Body of pancreas (tissue), 4 donors: ENCODE measurements around the gene VANGL1. TPM values are rescaled to one million over a fixed set of nuclear protein-coding genes. Genes with fewer than 3 reads are reported as not detected.

ENCODE experiments used
- ATAC-seq: fragments of 150-250 bp; one replicate; pipeline ENCODE4 v1.9.1; 2016
- DNase-seq, 4 donors: peaks; one replicate each; pipeline ENCODE4 v3.0.0-alpha.2; 2019
- H3K27ac ChIP-seq, 4 donors: fragments of 200-600 bp; sonication (generic); 1 replicate in 3 of 4; 2 replicates in 1 of 4; pipeline versions ENCODE4 v1.5.1 to v1.6.1; 2016 to 2019; ENCODE audit warnings: mild to moderate bottlenecking in 1 of 4, mixed read lengths in 1 of 4, moderate library complexity in 1 of 4
- H3K27me3 ChIP-seq, 2 donors: fragments of 200-600 bp; sonication (generic); one replicate each; pipeline ENCODE4 v1.6.0; 2016; ENCODE audit warnings: mild to moderate bottlenecking in 1 of 2
- H3K36me3 ChIP-seq, 2 donors: fragments of 200-600 bp; sonication (generic); replicated peaks in 1 of 2; 2 replicates each; pipeline ENCODE4 v1.5.1; 2016; ENCODE audit warnings: low read depth in 2 of 2; ENCODE audit not compliant: insufficient read depth in 1 of 2
- H3K4me1 ChIP-seq: fragments of 200-600 bp; sonication (generic); one replicate; pipeline ENCODE4 v1.6.0; 2016
- H3K4me3 ChIP-seq, 2 donors: fragments of 200-600 bp; sonication (generic); 1 replicate in 1 of 2; 2 replicates in 1 of 2; pipeline ENCODE4 v1.5.1; 2016 to 2019
- H3K9me3 ChIP-seq, 3 donors: fragments of 200-600 bp; sonication (generic); 1 replicate in 2 of 3; 2 replicates in 1 of 3; pipeline ENCODE4 v1.5.1; 2016
- CTCF ChIP-seq, 7 experiments: fragments of 450-650 bp in 4 of 7; fragments of 200-600 bp in 3 of 7; sonication (generic) in 3 of 7; IDR thresholded peaks; one replicate each; pipeline ENCODE4 v1.5.1; 2016 to 2019; ENCODE audit warnings: antibody characterized with exemption in 7 of 7
- POLR2A ChIP-seq, 3 donors: fragments of 450-650 bp; IDR thresholded peaks; one replicate each; pipeline ENCODE4 v1.6.1; 2016; ENCODE audit warnings: antibody characterized with exemption in 3 of 3, mild to moderate bottlenecking in 2 of 3
- WGBS, 2 donors: methylation state at CpG; one replicate each; pipeline ENCODE4 v1.1.5; 2017; 5-methylcytosine and 5-hydroxymethylcytosine counted together
- intact Hi-C: fragments of 100-400 bp; cut with DNase I; formaldehyde crosslinking; loops from one replicate; pipeline ENCODE4 v1.15.1; 2023
- total RNA-seq, 2 donors: library from RNA; depleted of rRNA; stranded (reverse); fragments of >200 nt; gene quantifications; one replicate each; pipeline ENCODE4 v1.1.0, GENCODE V29; 2016

VANGL1 gene
- total RNA-seq, 2 donors from 2014 or later, result 2.6 to 3.9 TPM

- WGBS, 2 donors, result 46 to 58% methylated on average over 14 of the region's 14 CpGs
- no peak for TF ChIP-seq POLR2A (IDR thresholded peaks at IDR 0.05)
- TF ChIP-seq CTCF (IDR thresholded peaks at IDR 0.05), result no peak
- DNase-seq (peak in 3 of 4 donors; percentile 19 to 44 (median 36)), ATAC-seq (peak; percentile 22)
- Histone ChIP-seq H3K4me1 (peaks cover 36% of the 10 kb centered on the region), H3K27ac (peak overlapping the region in 3 of 4 donors; percentile 43 to 47 (median 46)), H3K36me3 (no peaks in the 10 kb centered on the region), H3K27me3 (no peaks in the 10 kb centered on the region), H3K4me3 (no peak overlapping the region), H3K9me3 (no peaks in the 10 kb centered on the region)
- intact Hi-C loops, result no loop called here
Measured at GRCh38 chr1:115654663-115655305, 13.0 kb downstream of the VANGL1 start.

GRCh38 chr1:115655306-115655663 lies 13.5 kb downstream of the VANGL1 start:
- TF ChIP-seq CTCF (IDR thresholded peaks at IDR 0.05), result no peak
- no peak for TF ChIP-seq POLR2A (IDR thresholded peaks at IDR 0.05)
- intact Hi-C loops, result no loop called here
- H3K4me1 ChIP-seq, result peaks cover 31% of the 10 kb centered on the region
- H3K9me3 ChIP-seq, result no peaks in the 10 kb centered on the region
- H3K36me3 ChIP-seq, result no peaks in the 10 kb centered on the region
- peak overlapping the region in 3 of 4 donors; percentile 43 to 47 (median 46) for H3K27ac ChIP-seq
- no peak overlapping the region for H3K4me3 ChIP-seq
- no peak for DNase-seq
- H3K27me3 ChIP-seq, result no peaks in the 10 kb centered on the region
- 46 to 71% methylated on average over 7 of the region's 7 CpGs for WGBS, 2 donors
- no peak for ATAC-seq

DNA sequence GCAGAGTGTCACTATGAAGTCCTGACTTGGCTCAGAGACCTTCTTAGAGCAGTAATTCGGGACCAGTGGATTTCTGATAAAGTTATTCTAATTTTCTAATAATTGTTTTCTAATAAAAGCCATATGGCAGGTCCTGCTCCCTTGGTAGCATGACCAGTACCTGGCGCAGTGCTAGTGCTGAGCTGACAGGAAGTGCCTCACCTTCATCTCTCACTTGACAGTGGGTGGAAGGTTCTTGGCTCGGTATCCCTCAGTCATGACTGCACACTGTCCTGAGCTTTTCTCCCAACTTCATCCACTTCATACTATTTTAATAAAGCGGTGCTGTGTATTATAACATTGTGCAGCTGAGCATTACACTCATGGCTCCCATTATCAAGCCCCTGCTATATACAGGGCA lies 14.1 kb downstream of the VANGL1 start:
- ATAC-seq (no peak), DNase-seq (no peak)
- Histone ChIP-seq H3K36me3 (no peaks in the 10 kb centered on the region), H3K27ac (peak overlapping the region in 3 of 4 donors; percentile 4 to 47 (median 43)), H3K4me3 (no peak overlapping the region), H3K9me3 (no peaks in the 10 kb centered on the region), H3K4me1 (peaks cover 25% of the 10 kb centered on the region), H3K27me3 (no peaks in the 10 kb centered on the region)
- TF ChIP-seq POLR2A (IDR thresholded peaks at IDR 0.05), result no peak
- no peak for TF ChIP-seq CTCF (IDR thresholded peaks at IDR 0.05)
- intact Hi-C loops, result no loop called here
- 88 to 92% methylated on average over 4 of the region's 4 CpGs for WGBS, 2 donors

DNA sequence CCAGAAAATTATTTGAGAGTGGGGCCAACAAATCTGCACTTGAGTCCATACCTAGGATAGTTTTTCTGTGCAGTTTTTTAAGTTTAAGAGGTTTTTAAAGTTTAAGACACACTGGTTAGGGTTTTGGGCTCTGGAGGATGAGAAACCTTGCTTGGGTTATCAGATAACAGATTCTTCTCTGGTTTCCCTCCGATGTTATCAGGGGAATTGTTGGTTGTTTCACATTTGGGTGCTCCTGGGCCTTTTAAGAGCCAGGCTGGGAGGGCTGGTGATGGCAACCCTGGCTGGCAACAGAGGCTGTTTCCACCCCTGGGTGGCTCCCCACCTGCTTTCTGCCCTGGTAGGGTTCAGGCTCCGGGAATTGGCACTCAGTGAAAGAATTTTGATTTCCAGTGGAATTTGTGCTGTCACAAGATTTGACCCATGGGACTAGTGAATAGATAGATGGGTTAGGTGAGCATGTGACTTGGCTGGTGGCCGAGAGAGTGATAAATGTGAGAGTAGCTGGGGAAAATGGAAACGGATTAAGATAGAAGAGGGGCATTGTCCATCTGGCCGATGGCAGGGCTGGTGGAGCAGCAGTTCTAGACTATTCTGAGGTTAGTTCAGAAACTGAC lies 14.8 kb downstream of the VANGL1 start:
- Histone ChIP-seq H3K4me1 (peaks cover 23% of the 10 kb centered on the region), H3K9me3 (no peaks in the 10 kb centered on the region), H3K4me3 (no peak overlapping the region), H3K27ac (peak overlapping the region in 3 of 4 donors; percentile 1 to 43 (median 2)), H3K36me3 (no peaks in the 10 kb centered on the region), H3K27me3 (no peaks in the 10 kb centered on the region)
- intact Hi-C loops, result no loop called here
- ATAC-seq (peak; percentile 60), DNase-seq (peak in 3 of 4 donors; percentile 47 to 56 (median 51))
- 54 to 70% methylated on average over 5 of the region's 5 CpGs for WGBS, 2 donors
- no peak for TF ChIP-seq CTCF (IDR thresholded peaks at IDR 0.05)
- TF ChIP-seq POLR2A (IDR thresholded peaks at IDR 0.05), result no peak
